GM19043 (cell line): Measurements from ENCODE around the gene CREBBP.

Experiments
- ATAC-seq: cut with Tn5 transposase; IDR thresholded peaks from one replicate; pipeline ENCODE4 v1.9.1; 2021; ENCODE audit warnings: low read depth; ENCODE audit not compliant: unreplicated experiment

The CREBBP gene

DNA sequence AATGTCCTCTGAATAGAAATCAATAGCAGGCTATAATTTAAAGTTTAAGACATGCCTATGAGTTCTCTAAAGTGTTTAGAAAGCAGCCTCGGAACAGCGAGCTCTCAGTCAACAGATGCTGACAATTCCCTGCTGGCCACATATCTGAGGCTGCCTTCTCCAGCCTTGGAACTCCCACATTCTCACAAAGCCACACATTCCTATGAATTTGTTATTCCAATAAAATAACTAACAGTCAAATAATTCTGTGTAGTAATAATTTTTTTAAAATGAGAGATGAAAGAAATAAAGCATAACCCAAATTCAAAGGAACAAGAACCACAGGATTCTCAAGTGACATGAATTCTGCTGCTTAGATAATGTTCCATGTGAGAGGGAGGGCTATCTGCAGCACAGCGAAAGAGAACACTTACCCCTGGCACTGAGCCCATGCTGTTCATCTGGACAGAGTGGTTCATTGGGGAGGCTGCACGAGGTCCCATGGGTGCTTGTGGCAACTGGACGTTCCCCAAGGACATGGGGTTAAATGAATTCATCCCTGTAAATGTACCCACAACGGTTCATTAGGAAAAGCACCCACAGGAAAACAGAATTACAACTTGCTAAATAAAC lies 106.3 kb downstream of the CREBBP start:
- ATAC-seq: no peak

DNA sequence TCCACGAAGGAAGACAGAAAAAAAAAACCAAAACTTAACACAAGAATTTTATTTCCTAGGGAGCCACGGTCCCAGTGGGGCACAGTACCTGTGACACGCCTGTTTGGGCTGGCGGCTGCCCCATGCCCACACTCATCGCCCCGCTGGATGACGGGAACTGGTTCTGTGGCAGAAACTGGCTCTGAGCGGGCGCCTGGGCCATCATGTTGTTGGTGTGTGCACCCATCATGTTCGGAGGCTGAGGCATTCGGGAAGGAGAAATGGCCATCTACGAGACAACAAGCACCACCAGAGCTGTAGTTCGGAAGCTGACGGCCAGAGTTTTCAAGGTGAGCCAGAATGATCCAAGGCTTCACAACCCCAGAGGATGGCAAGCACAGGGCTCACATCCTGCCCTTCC lies 106.8 kb downstream of the CREBBP start:
- ATAC-seq: no peak

DNA sequence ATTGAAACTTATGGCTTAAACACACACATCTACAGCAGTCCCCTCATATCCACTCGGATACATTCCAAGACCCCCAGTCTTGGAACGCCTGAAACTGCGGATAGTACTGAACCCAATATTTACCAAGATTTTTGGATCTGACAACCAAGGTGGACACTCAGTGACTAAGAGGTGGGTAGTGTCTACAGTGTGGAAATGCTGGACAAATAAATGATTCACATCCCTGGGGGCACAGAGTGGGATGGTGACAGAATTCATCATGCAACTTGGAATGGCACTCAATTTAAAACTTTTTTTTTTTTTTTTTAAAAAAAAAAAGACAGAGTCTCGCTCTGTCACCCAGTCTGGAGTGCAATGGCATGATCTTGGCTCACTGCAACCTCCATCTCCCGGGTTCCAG lies 109.0 kb downstream of the CREBBP start:
- ATAC-seq: no peak

- no peak for ATAC-seq
These were observed 110.0 kb downstream of the CREBBP start for GRCh38 chr16:3770530-3770929.

DNA sequence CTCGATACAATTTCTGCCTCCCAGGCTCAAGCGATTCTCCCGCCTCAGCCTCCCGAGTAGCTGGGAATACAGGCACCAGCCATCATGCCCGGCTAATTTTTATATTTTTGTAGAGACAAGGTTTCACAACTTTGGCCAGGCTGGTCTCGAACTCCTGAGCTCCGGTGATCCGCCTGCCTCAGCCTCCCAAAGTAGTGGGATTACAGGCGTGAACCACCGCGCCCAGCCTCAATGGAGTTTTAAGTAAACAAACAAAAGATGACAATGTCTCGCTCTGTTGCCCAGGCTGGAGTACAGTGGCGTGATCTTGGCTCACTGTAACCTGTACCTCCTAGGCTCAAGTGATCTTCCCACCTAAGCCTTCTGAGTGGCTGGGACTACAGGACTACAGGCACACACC lies 110.6 kb downstream of the CREBBP start:
- ATAC-seq: no peak

DNA sequence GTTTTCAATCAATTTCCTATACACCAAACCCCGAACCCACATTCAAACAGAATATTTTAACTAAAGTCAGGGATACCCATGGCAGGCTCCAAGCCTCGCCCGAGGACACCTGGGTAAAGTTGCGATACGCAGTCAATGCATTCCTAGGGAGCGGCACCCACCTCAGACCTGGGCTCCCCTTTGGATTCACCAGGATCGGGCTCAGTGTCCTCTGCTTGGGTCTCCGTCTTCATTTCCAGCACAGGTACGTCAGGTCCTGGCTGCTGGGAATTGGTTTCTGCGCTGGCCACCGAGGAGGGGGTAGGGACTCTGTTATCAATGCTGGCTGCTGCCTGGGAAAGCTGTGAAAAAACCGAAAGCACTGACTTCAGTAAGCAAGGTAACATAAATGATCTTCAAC lies 111.5 kb downstream of the CREBBP start:
- ATAC-seq: no peak

- no peak for ATAC-seq
These were observed 113.1 kb downstream of the CREBBP start for GRCh38 chr16:3767333-3767986.

GRCh38 chr16:3766177-3766576 lies 114.3 kb downstream of the CREBBP start:
- no peak for ATAC-seq

GRCh38 chr16:3764409-3764808 lies 116.1 kb downstream of the CREBBP start:
- no peak for ATAC-seq

- ATAC-seq: no peak
These were observed 118.3 kb downstream of the CREBBP start for GRCh38 chr16:3762107-3762750.

- ATAC-seq: no peak
These were observed 119.0 kb downstream of the CREBBP start for GRCh38 chr16:3761375-3762106.

GRCh38 chr16:3760518-3760917 lies 120.0 kb downstream of the CREBBP start:
- ATAC-seq: no peak

DNA sequence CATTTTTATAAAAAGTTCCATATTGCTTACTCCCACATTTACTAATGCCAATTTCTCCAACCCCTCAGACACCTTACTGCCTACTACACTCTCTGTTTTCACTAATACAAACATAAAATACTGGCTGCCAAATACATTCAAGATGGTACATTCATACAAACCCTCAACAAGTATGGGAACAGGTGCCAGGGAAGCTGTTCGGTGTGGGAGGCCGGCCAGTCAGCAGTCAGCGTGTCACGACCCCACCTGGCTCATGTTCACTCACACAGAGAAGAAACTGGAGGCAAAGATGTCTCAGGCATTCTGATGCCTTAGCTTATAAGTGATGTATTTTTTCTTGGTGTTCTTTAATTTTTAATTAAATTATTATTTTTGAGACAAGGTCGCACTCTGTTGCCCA lies 120.8 kb downstream of the CREBBP start:
- no peak for ATAC-seq

DNA sequence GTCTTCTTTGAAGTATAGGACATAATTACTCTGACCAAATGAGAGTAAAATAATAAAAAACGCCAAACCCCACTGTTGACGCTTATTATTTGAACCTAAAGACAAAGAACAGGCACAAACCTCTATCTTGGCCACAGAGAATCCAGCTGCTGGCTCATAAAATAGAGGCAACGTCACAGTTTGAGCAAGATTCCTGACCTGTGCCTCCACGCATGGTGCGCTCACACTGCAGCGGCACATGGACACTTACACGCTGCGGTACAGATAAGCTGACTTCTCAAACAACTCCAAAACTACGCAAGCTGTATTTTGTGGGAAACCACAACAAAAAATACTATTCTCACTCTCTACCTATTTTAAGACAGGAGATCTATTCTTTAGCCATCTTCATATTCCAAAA lies 124.4 kb downstream of the CREBBP start:
- no peak for ATAC-seq

DNA sequence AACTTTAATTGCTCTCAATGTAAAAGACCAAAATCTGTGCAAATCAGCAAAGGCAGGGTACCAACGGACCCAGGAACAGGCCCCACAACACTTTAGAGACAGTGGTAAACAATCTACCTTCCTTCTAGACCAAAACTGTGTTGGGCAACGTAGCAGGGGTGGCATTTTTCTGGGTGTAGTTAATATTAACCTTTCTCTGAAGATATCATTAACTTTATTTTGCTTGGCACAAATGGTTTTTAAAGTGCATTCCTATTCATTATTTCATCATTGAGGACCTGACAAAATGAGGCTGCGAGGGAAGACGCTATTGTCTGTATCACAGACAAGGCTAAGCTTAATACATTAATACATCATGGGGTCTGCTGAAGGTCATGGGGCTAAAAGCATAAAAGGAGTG lies 125.3 kb downstream of the CREBBP start:
- ATAC-seq: no peak

GRCh38 chr16:3754772-3755171 lies 125.7 kb downstream of the CREBBP start:
- no peak for ATAC-seq

GRCh38 chr16:3754081-3754703 lies 126.3 kb downstream of the CREBBP start:
- ATAC-seq: no peak

DNA sequence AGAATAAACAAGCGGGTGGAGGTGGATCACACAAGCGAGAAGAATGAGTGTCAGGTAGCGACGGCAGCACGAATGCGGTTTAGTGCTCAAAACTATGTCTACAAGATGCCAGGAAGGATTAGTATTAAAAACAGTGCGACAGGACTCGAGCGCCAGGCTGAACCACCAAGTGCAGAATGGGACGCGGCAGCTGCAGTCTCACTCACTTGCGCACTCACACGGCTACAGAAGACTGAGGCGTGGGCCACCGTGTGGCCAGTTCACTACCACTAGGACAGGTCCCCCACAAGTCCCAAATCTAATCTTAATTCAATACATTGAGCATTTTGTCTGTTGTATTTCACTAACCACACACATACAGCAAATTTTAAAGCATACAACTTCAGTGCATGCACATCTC lies 127.5 kb downstream of the CREBBP start:
- ATAC-seq: no peak

DNA sequence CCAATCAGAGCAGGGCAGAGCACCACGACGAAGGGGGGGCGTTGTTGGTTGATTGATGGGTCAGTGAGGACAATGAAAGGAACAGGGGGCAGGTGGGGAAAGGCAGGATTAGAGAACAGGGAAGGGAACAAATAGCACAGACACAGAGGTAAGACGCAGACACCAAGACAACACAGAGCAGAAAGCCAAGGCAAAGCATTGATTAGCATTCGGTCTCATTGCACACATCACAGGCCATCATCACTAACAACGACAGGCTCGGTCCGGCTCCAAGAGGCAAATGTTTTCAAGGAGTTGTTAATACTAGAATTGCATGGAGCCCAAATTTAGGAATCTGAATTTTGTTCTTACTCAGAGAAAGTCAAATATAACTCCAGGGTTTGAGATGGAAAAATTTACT lies 128.6 kb downstream of the CREBBP start:
- ATAC-seq: no peak

DNA sequence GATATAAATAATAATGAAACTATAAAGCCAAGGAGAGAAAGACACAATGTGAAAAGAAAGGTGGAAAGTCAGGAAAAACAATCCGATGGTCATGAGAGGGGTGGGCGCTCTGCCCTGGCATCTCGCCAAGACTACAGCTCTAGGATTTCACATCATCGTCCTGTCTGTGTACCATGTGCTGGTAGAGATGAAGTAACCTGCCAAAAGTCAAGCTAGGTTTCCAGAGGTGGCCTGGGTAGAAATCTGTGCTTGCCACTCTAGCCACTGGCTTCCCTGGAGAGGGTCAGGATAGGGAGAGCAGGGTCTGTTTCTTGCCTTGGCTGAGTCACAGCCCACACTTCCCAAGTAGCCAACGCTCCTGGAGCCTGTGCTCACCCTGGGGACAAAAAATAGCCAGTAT lies 132.2 kb downstream of the CREBBP start:
- ATAC-seq: no peak

DNA sequence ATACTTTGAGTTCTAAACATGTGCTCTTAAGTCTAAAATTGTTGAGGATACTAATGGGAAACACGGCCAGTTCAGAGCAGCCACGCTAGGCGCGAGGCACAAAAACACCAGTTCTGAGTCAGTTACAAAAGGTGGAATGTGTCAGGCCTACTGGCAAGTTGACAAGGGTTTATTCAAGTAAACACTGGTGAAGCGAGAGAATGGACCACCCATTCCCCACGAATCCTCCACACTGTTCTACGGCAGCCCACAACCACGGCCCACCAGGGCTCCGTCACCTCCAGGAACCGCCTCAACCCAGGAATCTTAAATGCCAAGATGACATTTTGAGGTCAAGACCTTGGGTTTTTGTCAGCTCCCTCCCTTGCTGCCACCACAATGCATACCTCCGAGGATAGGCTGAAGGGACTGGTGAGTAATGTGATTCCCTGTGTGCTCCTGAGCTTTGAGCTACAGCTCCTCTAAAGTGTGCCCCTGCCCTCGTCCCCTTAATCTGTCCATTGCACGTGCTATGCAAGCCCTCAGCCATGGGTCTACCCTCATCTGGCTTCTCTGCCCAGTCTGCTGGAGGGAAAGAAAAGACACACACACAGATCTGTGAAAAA lies 134.7 kb downstream of the CREBBP start:
- ATAC-seq: no peak
